ENCODE measurements around the gene CAVIN3.

The CAVIN3 gene

DNA sequence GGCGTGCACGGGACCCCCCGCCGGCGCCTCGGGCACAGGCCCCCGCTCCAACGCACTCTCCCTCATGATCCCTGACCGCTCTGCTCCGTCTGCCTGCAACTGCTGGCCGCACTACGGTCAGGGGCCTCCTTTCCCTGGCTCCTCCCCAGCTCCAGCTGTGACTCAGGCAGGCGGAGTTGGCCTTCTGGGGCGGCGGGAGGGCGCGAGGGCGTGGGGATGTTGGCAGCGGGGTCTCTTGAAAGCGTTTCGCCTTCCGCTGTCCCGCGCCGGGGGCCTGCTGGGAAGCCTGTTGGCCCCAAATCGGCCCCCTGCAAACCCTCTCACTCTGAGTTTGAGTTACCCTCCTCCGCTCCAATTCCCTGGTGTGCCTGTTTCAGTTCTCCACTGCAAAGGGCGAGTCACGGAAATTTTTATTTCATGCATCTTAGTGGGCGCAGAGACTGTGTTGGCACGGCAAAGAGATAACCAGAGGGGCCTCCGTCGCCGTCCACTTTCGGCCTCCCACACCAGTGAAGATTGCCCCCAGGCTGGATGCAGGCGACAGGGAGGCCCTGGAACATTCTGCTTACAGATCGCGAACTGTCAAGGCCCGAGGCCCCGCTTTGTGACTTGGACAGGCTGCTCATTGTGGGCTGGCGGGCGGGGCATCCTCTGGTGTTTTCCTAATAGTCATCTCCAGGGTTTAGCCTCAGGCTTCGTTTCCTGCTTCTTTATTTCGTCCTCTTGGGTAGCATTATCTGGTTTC is at the start of gene CAVIN3:
Gene CAVIN3 (minus strand): TSS at position 91 of the 745 bp plus-strand sequence. CDS start 25 bp downstream, at position 66.
- DNase-seq (ENCODE audit: low spot score): peak; percentile 79

- DNase-seq (ENCODE audit: low spot score): no peak
Measured at GRCh38 chr11:6365659-6366058, 45.4 kb upstream of the CAVIN3 start.

- peak; percentile 75 for DNase-seq (ENCODE audit: low spot score)
Measured at GRCh38 chr11:6362873-6363678, 42.8 kb upstream of the CAVIN3 start.

DNA sequence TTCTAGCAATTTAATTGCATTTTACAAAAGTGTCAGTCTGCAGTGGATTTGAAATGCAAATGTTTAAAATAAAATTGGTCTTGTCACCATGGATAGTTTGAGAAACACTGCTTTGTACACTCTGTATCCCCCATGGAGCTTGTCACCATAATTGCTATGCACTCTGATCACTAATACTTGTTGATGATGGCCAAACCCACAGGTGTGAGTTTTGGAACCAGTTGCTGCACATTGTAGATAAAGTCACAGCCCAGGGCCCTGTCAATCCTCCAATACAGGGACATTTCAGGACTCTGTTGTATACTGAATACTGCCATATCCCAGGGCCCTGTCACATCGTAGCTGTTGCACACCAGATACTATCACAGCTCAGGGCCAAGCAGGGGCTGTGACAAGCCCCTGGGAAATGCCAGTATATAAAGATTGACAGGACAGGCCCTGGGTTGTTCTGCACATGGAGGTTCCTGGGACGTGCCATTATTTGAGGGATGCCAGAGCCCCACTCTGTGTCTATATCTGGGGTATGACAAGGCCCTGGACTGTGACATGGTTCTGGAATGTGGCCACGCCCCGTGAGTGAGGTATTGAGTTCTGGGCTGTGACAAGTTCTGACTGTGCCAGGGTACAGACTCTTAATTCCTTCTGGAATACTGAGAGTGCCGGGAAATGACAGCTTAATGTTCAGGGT is 42.0 kb upstream of the CAVIN3 start:
- DNase-seq (ENCODE audit: low spot score): peak; percentile 33

GRCh38 chr11:6360183-6360582 is 39.9 kb upstream of the CAVIN3 start:
- no peak for DNase-seq (ENCODE audit: low spot score)

DNA sequence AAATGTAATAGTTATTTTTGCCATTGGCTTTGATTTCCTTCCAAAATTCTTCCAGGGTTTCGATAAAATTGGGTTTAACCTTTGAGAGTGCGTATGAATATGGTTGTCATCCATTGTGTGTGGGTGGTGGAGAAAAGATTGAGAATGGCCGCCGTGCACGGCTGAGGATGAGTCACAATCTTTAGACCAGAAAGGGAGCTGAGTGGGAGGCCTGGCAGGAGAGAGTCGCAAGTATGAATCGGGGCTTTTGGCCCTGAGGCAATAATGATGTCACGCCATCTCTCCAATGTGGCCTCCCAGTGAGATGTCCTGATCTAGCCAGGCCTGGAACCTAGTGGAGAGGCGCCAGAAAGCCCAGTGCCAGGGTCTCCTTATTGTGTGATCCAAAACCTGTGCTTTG is 36.9 kb upstream of the CAVIN3 start:
- DNase-seq (ENCODE audit: low spot score): peak; percentile 72

DNA sequence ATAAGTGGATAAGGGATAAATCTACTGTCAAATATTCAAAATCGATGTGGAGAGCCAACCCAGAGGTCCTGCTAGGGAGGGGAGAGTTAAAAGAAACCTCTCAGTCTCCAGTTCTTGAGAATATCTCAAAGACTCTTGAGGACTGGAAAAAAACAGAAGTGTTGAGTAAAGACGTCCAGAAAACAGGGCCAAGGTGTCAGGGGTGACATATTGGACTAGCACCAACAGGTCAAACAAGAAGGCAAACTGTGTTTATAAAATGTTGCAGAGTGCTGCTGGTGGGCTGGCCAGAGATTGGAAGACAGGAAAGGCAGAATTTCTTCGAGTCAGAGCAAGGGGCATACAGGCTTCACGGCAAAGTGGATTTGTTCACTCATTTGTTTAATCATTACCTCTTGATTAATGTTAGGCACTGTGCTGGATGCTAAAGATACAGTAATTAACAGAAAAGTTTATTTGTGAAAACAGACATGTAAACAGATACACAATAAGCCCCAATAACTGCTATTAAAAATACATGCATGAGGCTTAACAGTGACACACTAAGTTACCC is 36.3 kb upstream of the CAVIN3 start:
- no peak for DNase-seq (ENCODE audit: low spot score)

DNA sequence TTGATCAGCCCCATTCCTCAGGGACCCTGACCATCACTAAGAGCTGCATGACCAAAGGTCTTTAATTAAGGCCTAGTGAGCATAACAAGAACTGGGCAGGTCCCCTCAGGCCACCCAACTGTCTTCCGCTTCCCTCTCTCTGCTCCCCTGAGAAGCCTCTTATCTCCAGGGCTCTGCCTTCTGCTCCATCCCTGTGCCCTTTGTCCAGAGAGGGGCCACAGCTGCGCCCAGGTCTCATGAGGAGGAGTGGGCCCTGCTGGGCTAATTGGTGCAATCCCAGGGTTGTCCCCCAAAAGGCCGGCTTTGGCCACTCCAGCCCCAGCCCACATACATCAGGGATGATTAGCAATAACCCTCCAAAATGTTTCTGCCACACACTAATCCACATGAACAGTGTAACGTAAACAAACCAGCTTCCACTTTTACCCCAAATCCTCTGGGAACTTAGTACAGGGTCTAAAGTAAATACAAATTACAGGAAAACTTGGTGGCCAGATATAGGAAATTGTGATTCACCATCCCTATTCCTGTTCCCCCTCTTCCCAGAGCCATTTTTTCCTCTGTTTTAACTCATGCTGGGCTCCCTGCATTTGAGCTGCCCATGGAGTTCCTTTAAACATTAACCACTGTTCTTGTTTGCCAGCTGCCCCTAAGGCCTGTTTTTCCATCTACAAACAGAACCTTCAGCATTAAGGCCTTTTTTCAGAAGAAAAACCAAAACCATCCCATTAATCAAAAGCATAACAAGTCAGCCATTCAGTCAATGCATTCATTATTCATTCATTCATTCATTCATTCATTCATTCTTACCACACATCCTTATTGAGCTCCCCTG is 34.6 kb upstream of the CAVIN3 start:
- DNase-seq (ENCODE audit: low spot score): no peak

- peak; percentile 21 for DNase-seq (ENCODE audit: low spot score)
Measured at GRCh38 chr11:6353367-6353987, 33.2 kb upstream of the CAVIN3 start.

DNA sequence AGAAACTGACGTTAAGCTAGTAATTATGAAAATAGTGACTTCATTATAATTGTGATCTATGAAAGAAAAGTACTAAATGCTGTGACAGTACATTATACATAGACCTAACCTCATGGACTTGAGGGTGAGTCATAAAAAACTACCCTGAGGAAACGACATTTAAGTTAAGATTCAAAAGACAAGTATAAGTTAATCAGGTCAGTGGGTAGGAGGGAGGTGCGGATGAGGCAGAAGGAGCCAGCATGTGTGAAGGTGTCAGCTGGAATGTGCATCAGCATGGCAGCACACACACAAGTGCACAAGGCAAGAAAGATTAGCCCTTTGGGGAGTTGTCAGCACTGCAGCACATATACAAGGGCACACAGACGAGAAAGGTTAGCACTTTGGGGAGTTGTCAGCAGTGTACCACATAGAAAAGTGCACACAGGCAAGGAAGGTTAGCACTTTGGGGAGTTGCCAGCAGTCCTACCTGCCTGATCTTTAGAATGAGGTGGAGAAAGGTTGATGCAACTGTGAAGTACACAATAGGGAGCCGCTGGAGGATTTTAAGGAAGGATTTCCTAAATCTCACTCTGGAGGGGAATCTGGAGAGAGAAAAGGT is 31.6 kb upstream of the CAVIN3 start:
- no peak for DNase-seq (ENCODE audit: low spot score)

DNA sequence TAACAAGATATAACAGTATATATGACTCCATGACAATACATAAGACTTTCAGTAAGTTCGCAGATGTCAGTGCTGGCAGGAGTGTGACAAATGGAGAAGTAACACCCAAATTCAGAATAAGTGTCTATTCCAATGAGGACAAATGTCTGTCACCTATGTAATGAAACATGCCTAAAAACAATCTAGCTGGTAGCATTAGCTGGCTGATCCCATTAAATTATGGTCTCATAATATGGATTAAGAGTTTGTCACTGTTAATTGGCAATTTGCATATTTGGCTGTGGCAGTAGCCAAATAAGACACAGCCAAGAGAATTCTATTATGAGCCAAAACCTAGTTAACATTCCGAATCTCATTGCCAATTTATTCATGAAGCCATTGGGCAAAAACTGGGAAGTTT is 30.2 kb upstream of the CAVIN3 start:
- no peak for DNase-seq (ENCODE audit: low spot score)

DNA sequence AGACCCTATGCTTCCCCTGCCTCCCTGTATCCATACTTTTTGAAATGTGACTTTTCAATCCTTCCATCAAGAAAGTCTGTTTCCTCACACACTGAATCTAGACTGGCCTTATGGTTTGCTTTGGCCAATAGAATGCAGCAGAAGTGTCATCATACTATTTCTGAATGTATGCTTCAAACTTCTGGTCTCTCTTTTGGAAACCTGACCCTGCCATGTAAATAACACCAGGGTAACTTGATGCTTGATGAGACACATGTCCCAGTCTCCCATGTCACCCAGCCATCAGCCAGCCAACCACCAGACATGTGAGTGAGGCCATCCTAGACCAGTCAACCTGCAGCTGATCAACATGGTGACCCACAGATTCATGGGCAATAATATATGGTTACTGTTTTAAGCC is 29.7 kb upstream of the CAVIN3 start:
- DNase-seq (ENCODE audit: low spot score): no peak

DNA sequence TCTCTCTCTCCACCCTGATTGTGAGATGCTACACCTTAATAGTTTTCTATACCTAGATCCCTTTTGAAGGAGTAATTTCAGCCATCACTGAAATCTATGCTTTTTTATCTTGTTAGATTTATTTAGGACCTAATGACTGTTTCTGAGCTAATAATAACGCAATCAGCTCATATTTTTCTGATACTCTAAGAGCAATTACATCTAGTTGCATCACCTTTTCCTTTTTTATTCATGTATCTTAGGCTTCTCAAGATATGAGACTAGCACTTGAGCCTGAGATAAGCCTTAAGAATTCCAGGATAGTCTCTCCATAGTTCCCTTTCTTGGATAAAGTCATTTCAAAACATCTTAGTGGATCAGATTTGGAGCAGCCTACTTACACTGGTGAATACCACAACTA is 25.1 kb upstream of the CAVIN3 start:
- no peak for DNase-seq (ENCODE audit: low spot score)

- no peak for DNase-seq (ENCODE audit: low spot score)
Measured at GRCh38 chr11:6336293-6336692, 16.0 kb upstream of the CAVIN3 start.

DNA sequence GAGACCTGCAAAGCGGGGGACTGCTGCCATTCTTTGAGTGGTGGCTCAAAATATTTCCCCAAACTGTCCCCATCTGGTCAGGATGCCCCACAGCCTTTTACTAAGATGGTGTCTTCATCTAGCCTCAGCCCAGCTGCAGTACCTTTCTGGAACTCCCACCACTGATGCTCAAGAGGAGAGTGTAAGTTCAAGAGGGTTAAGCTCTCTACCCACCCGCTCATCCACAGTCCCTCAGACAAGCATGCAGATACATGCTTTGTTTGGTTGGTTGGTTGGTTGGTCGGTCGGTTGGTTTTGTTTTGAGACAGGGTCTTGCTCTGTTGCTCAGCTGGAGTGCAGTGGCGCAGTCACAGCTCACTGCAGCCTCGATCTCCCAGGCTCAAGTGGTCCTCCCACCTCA is 14.5 kb upstream of the CAVIN3 start:
- no peak for DNase-seq (ENCODE audit: low spot score)

- DNase-seq (ENCODE audit: low spot score): no peak
Measured at GRCh38 chr11:6333095-6333494, 12.8 kb upstream of the CAVIN3 start.

- no peak for DNase-seq (ENCODE audit: low spot score)
Measured at GRCh38 chr11:6332066-6332465, 11.8 kb upstream of the CAVIN3 start.

- no peak for DNase-seq (ENCODE audit: low spot score)
Measured at GRCh38 chr11:6328321-6328720, 8.0 kb upstream of the CAVIN3 start.

DNA sequence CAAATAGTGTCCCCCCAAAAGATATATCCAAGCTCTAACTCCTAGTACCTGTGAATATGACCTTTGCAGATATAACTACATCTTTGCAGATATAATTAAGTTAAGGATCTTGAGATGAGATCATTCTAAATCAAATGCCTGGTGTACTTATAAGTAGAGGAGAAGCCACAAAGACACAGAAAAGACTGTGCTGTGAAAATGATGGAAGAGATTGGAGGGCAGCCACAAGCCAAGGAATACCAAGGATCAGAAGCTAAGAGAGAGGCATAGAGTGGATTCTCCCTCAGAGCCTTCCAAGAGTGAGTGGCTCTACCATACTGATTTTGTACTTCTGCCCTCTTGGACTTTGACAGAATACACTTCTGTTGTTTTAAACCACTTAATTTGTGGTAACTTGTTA is 7.5 kb upstream of the CAVIN3 start:
- no peak for DNase-seq (ENCODE audit: low spot score)

DNA sequence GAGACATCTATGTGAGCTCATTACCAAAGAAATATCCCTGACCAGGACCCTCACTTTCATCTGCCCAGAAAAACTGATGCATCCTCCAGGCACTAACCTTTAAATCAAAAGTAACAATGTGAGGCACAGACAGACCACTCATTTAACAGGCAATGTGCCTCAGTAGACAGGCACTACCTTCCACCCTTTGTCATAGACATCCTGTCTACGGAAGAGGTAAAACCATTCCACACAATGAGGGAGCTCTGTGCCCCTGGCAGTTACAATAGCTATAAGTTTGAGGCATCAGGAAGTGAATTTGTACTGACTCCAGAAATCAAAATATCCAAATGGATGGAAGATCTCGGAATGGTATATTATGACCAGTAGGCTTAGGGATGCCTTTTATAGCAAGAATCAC is 6.7 kb upstream of the CAVIN3 start:
- DNase-seq (ENCODE audit: low spot score): no peak

DNA sequence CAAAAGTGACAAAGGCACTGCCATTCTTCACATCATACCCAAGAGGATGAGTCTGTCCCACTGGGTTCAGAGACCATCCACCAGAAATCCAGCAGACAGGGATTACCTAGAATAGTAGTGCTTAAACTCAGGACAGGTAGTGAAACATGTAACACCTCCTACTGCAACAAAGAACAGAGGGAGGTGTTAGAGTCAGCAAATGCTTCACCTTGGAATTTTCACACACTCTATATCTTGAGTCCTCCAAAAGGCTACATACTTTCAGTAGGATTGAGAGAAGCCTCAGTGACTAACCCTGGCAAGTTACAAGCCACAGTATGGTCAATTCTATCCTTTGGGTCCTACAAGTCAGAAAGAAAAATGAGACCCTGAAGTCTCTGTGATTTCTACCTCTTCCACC is 6.0 kb upstream of the CAVIN3 start:
- no peak for DNase-seq (ENCODE audit: low spot score)

Measured in hepatic stellate cell (primary cell).